Muscle layer of colon (tissue), 2 donors: ENCODE results near the gene TPD52L2.
A peak's percentile ranks its signal among the peaks of the same experiment; 100 is the strongest.

Experiments used
- H3K27ac ChIP-seq: one replicate; pipeline ENCODE4 v1.7.0; 2013; ENCODE audit warnings: low read depth, mild to moderate bottlenecking, low read length, moderate library complexity
- H3K27me3 ChIP-seq, 2 donors: one replicate each; pipeline ENCODE4 v1.7.0; 2013; ENCODE audit warnings: low read length in 2 of 2, mild to moderate bottlenecking in 2 of 2; ENCODE audit not compliant: insufficient read depth in 2 of 2, control insufficient read depth in 1 of 2
- H3K36me3 ChIP-seq: one replicate; pipeline ENCODE4 v1.7.0; 2013; ENCODE audit warnings: mild to moderate bottlenecking, low read length; ENCODE audit not compliant: insufficient read depth
- H3K4me1 ChIP-seq: one replicate; pipeline ENCODE4 v1.7.0; 2013; ENCODE audit warnings: mild to moderate bottlenecking, low read length; ENCODE audit not compliant: insufficient read depth
- H3K4me3 ChIP-seq, 2 donors: one replicate each; pipeline ENCODE4 v1.7.0; 2013; ENCODE audit warnings: low read length in 2 of 2, low read depth in 1 of 2, mild to moderate bottlenecking in 1 of 2, moderate library complexity in 1 of 2
- H3K9ac ChIP-seq: one replicate; pipeline ENCODE4 v1.7.0; 2013; ENCODE audit warnings: low read length
- H3K9me3 ChIP-seq: one replicate; pipeline ENCODE4 v1.7.0; 2013; ENCODE audit warnings: mild to moderate bottlenecking, low read length
- donor health status: abdominal sarcoma.
- donor health status: Adenocarcinoma of cecum.

TPD52L2 gene

DNA sequence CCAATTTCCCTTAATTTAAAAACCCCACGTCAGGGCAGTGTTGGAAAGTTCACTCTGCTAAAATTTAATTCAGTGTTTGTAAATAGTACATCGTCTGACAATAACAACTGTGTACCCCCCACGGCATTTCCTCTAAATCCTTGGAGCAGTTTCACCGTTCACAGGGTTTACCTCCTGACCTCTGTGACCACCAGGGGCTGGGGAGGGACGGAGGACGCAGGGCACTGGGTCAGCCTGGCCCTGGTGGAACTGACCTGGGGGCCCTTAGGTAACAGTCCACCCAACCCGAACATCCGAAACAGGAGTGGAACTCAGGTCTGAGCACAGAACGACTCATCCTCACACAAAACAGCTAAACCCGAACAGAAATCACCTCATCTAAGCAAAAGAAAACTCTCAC lies 36.1 kb upstream of the TPD52L2 start:
- H3K9me3 ChIP-seq = no peaks in the 10 kb centered on the region
- H3K9ac ChIP-seq = no peak overlapping the region
- H3K36me3 ChIP-seq = no peaks in the 10 kb centered on the region
- no peak overlapping the region for H3K27ac ChIP-seq
- H3K27me3 ChIP-seq = peaks cover 22 to 40% of the 10 kb centered on the region in 2 donors
- H3K4me1 ChIP-seq = peaks cover 11% of the 10 kb centered on the region
- no peak overlapping the region for H3K4me3 ChIP-seq

- Histone ChIP-seq H3K36me3 (no peaks in the 10 kb centered on the region), H3K9me3 (no peaks in the 10 kb centered on the region), H3K27me3 (peaks cover 22 to 40% of the 10 kb centered on the region in 2 donors), H3K9ac (no peak overlapping the region), H3K27ac (no peak overlapping the region), H3K4me1 (peaks cover 18% of the 10 kb centered on the region), H3K4me3 (peak overlapping the region; percentile 36 to 60)
These were observed 35.5 kb upstream of the TPD52L2 start for GRCh38 chr20:63829603-63829944.

GRCh38 chr20:63829945-63830835 lies 34.9 kb upstream of the TPD52L2 start:
- Histone ChIP-seq H3K9ac (no peak overlapping the region), H3K4me3 (peak overlapping the region; percentile 50 to 60), H3K4me1 (peaks cover 20% of the 10 kb centered on the region), H3K27me3 (peaks cover 22 to 40% of the 10 kb centered on the region in 2 donors), H3K9me3 (no peaks in the 10 kb centered on the region), H3K36me3 (no peaks in the 10 kb centered on the region), H3K27ac (no peak overlapping the region)

DNA sequence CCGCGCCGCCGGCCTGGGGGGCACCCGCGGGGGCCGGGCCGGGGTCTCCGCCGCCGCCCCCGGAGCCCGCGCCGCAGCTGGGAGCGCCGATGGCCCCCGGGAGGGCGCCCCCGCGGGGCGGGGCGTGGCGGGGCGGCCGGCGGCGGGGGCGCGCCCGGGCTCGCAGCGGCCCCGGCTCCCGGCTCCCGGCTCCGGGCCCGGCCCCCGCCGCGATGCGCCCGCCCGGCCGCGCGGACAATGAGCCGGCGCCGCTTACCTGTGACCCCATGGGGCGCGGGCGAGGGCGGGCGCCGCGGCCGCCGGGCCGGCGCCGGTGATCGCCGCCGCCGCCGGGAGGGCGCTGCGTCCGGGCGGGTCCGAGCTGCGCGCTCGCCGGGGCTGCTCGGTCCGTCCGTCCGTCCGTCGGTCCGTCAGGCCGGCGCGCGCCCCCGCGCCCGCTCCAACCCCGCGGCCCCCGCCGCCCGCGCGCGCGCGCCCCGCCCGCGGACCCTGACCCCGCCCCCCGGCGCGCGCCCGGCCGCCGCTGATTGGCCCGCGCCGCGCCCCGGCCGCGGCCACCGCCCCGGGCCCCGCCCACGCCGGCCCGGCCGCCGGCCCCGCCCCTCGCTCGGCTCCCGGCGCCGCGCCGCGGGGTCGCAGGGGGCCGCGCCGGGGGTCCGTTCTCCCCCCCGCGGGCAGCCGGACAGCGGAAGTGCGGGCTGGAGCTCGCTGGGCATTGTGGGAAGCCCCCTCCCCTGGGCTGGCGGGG lies 34.1 kb upstream of the TPD52L2 start, which contains the start of gene ZBTB46:
Gene ZBTB46, minus strand, starts transcription at position 424 of the 748 bp plus-strand sequence. CDS start 40,507 bp downstream, outside the sequence.
- no peaks in the 10 kb centered on the region for H3K9me3 ChIP-seq
- H3K27ac ChIP-seq = no peak within 1 kb of the TSS
- H3K4me3 ChIP-seq = peak within 1 kb of the TSS; percentile 50 to 60
- H3K9ac ChIP-seq = no peak within 1 kb of the TSS
- no peaks in the 10 kb centered on the region for H3K36me3 ChIP-seq
- peaks cover 22 to 40% of the 10 kb centered on the region in 2 donors for H3K27me3 ChIP-seq
- H3K4me1 ChIP-seq = peaks cover 20% of the 10 kb centered on the region

DNA sequence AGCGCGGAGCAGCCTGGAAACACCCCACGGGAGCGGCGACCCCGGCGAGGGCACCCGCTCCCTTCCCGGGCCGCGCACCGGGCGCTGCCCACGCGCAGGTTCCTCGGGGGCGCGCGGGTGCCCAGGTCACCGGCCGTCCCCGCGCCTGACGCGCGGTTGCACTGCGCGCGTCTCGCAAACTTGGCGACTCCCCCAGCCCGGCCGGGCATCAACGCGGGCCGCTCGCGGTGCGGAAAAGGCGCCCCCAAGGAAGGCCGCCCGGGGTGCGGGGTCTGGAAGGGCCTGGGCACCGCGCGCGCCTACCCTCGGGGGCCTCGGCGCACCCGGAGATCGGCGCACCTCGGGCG lies 33.5 kb upstream of the TPD52L2 start:
- H3K9me3 ChIP-seq = no peaks in the 10 kb centered on the region
- peaks cover 20% of the 10 kb centered on the region for H3K4me1 ChIP-seq
- no peak overlapping the region for H3K27ac ChIP-seq
- H3K9ac ChIP-seq = no peak overlapping the region
- H3K27me3 ChIP-seq = peaks cover 22 to 40% of the 10 kb centered on the region in 2 donors
- peak overlapping the region in 1 of 2 donors; percentile 13 for H3K4me3 ChIP-seq
- no peaks in the 10 kb centered on the region for H3K36me3 ChIP-seq

- no peaks in the 10 kb centered on the region for H3K9me3 ChIP-seq
- H3K27ac ChIP-seq = no peak overlapping the region
- H3K4me3 ChIP-seq = peak overlapping the region in 1 of 2 donors; percentile 13
- no peaks in the 10 kb centered on the region for H3K36me3 ChIP-seq
- H3K9ac ChIP-seq = no peak overlapping the region
- H3K27me3 ChIP-seq = peaks cover 22 to 35% of the 10 kb centered on the region in 2 donors
- peaks cover 20% of the 10 kb centered on the region for H3K4me1 ChIP-seq
These were observed 32.9 kb upstream of the TPD52L2 start for GRCh38 chr20:63831993-63832686.

- Histone ChIP-seq H3K4me1 (peaks cover 20% of the 10 kb centered on the region), H3K9ac (no peak overlapping the region), H3K27ac (no peak overlapping the region), H3K36me3 (no peaks in the 10 kb centered on the region), H3K27me3 (peaks cover 12 to 22% of the 10 kb centered on the region in 2 donors), H3K9me3 (no peaks in the 10 kb centered on the region), H3K4me3 (no peak overlapping the region)
These were observed 31.1 kb upstream of the TPD52L2 start for GRCh38 chr20:63833776-63834490.

DNA sequence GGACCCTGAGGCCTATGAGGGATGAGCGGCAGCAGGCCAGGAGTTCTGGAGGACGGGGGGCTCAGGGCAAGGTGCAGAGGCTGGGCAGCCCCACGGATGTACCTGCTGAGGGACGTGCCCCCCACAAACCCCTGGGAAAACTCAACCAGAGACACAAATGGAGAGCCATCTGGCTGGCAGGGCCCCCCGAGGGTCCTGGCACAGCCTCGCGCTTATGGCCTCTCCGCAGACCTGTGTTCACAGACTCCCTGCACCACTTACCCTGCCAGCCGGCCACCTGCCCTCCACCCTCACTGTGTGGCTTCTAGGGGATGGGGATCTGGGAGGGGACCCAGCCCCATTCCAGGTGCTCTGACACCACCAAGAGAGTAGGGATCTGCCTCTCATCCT lies 30.6 kb upstream of the TPD52L2 start:
- Histone ChIP-seq H3K27ac (no peak overlapping the region), H3K36me3 (no peaks in the 10 kb centered on the region), H3K9ac (no peak overlapping the region), H3K9me3 (no peaks in the 10 kb centered on the region), H3K4me1 (peaks cover 17% of the 10 kb centered on the region), H3K27me3 (peaks cover 7 to 16% of the 10 kb centered on the region in 2 donors), H3K4me3 (no peak overlapping the region)

- H3K27me3 ChIP-seq = peaks cover 0 to 10% of the 10 kb centered on the region in 2 donors
- H3K27ac ChIP-seq = no peak overlapping the region
- H3K4me1 ChIP-seq = peaks cover 13% of the 10 kb centered on the region
- H3K4me3 ChIP-seq = no peak overlapping the region
- H3K9ac ChIP-seq = no peak overlapping the region
- no peaks in the 10 kb centered on the region for H3K9me3 ChIP-seq
- no peaks in the 10 kb centered on the region for H3K36me3 ChIP-seq
These were observed 29.8 kb upstream of the TPD52L2 start for GRCh38 chr20:63835021-63835858.
